ENCODE measurements around the gene MMUT.
A peak's percentile ranks its signal among the peaks of the same experiment; 100 is the strongest.

MMUT gene

DNA sequence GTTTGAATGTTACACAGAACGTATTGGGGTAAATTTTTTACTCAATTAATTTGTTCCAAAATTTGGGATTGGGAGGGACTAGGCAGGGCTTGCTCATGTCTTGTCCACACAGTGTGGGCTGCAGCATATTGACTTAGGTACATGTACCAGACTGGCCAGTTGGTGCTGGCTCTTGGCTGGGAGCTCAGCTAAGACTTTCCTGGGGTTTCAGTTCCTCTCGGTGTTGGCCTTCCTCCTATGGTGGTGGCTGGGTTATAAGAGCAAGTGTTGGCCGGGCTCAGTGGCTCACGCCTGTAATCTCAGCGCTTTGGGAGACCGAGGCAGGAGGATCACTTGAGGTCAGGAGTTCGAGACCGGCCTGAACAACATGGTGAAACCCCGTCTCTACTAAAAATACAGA lies 5.0 kb upstream of the MMUT start:
- Mint-ChIP-seq H3K27ac (no peak overlapping the region), H3K4me3 (no peak overlapping the region), H3K9me3 (no peaks in the 10 kb centered on the region), H3K27me3 (ENCODE audit: low read depth) (no peaks in the 10 kb centered on the region), H3K36me3 (ENCODE audit: low read depth) (peaks cover 10% of the 10 kb centered on the region), H3K4me1 (peaks cover 10% of the 10 kb centered on the region)
- TF ChIP-seq CTCF (IDR thresholded peaks at IDR 0.05; ENCODE audit: unreplicated experiment in 3 of 3): no peak

DNA sequence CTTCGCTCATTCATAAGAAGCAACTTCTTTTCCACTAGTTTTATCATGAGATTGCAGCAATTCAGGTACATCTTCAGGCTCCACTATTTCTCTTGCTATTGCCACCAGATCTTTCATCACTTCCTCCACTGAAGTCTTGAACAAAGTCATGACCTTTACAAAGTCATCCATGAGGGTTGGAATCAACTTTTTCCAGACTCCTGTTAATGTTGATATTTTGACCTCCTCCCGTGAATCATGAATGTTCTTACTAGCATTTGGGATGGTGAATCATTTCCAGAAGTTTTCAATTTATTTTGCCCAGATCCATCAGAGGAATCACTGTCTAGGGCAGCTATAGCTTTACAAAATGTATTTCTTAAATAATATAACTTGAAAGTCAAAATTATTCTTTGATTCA lies 1.6 kb upstream of the MMUT start:
- Mint-ChIP-seq H3K9me3 (no peaks in the 10 kb centered on the region), H3K36me3 (ENCODE audit: low read depth) (no peaks in the 10 kb centered on the region), H3K27me3 (ENCODE audit: low read depth) (no peaks in the 10 kb centered on the region), H3K27ac (no peak overlapping the region), H3K4me1 (peaks cover 28% of the 10 kb centered on the region), H3K4me3 (peak overlapping the region; percentile 70 to 98 (median 91))
- no peak for TF ChIP-seq CTCF (IDR thresholded peaks at IDR 0.05; ENCODE audit: unreplicated experiment in 3 of 3)

DNA sequence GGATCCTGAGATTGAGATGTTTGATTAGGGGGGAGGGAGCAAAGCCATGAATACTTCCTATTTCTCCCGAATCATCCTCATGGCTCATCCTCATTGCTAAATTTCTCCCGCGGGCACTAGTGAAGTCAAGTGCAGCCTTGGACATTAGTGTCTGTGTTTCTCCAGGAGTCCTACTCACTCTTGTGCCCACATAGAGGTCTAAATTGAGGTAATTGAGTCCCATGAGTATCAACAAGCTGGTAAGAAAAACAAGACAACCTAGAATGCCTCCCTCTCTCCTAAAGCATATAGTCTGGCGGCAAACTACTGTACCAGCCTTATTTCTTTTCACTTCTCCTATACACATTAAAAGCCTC lies 537 bp upstream of the MMUT start:
- Mint-ChIP-seq H3K4me3 (peak overlapping the region; percentile 91 to 98 (median 95)), H3K36me3 (ENCODE audit: low read depth) (no peaks in the 10 kb centered on the region), H3K27me3 (ENCODE audit: low read depth) (no peaks in the 10 kb centered on the region), H3K27ac (peak overlapping the region; percentile 82 to 90 (median 88)), H3K4me1 (peaks cover 28% of the 10 kb centered on the region), H3K9me3 (no peaks in the 10 kb centered on the region)
- no peak for TF ChIP-seq CTCF (IDR thresholded peaks at IDR 0.05; ENCODE audit: unreplicated experiment in 3 of 3)

DNA sequence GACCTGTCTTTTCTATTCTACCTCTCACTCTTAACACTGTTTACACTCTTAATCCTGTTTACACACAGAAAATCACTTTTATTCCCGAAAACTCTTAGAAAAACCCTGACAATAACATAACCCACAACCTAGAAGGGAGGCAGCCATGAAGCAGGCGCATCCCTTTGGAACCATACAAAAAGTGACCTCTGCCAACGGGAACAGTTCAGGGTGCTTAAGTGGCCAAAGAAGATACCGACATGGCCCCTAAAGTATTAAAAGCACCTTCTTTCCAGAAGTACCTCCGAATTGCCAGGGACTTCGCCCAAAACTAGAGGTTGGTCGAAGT lies 490 bp downstream of the MMUT start:
- Mint-ChIP-seq H3K36me3 (ENCODE audit: low read depth) (no peaks in the 10 kb centered on the region), H3K27ac (peak overlapping the region; percentile 82 to 90 (median 88)), H3K9me3 (no peaks in the 10 kb centered on the region), H3K27me3 (ENCODE audit: low read depth) (no peaks in the 10 kb centered on the region), H3K4me1 (peaks cover 28% of the 10 kb centered on the region), H3K4me3 (peak overlapping the region; percentile 91 to 98 (median 95))
- TF ChIP-seq CTCF (IDR thresholded peaks at IDR 0.05; ENCODE audit: unreplicated experiment in 3 of 3): no peak

DNA sequence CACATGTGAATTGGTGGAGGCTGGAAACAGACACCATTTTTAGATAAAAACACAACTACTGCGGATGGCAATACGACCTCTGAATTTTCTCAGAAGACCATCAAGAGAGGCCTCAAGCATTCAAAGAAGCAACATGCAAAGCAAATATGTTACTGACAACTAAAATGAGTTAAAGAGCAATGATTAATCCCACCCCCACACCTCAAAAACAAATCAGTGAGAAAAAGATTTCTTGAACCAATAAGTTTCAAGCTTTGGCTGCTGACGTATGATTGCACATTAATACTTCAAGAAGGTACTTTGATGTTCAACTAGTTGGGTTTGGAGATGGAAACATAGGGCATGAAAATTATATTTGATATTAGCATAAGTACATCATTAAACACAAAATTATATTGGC lies 982 bp downstream of the MMUT start:
- H3K4me3 Mint-ChIP-seq: peak overlapping the region; percentile 91 to 98 (median 95)
- peaks cover 3% of the 10 kb centered on the region for H3K36me3 Mint-ChIP-seq (ENCODE audit: low read depth)

More for the DNA sequence above, 982 bp downstream of the MMUT start:
- no peaks in the 10 kb centered on the region for H3K9me3 Mint-ChIP-seq
- no peaks in the 10 kb centered on the region for H3K27me3 Mint-ChIP-seq (ENCODE audit: low read depth)
- peak overlapping the region; percentile 82 to 90 (median 88) for H3K27ac Mint-ChIP-seq
- peaks cover 28% of the 10 kb centered on the region for H3K4me1 Mint-ChIP-seq
- no peak for TF ChIP-seq CTCF (IDR thresholded peaks at IDR 0.05; ENCODE audit: unreplicated experiment in 3 of 3)

All from nephron (organoid).